ENCODE results near the gene OR52K1.
"Not testable (repeated sequence)": the region's sequence is repeated elsewhere in the genome, so short reads cannot be mapped to it uniquely, and the experiment has no call there.

Gene OR52K1

DNA sequence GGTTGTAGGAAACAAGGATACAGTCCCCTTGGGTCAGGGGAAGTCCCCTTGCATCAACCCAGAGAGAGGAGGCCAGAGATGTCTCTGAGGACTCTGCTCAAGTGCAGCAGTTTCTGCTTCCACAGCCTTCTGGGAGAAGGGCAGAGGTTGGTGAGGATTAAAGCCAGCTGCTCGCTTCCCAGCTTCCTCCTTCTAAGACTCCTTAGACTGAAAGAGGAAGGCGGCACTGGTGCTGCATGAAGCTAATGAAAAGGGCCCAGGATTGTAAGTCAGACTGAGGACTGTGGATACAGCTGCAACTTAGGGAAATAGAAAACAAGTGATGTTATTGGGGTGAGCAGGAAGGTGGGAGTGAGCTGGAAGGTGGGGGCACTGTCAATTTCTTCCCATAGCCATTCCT, at the start of gene OR52K1:
OR52K1 (plus strand) TSS at position 202 of the 400 bp plus-strand sequence. CDS start 6,255 bp downstream, outside the sequence.
- no peak for DNase-seq

DNA sequence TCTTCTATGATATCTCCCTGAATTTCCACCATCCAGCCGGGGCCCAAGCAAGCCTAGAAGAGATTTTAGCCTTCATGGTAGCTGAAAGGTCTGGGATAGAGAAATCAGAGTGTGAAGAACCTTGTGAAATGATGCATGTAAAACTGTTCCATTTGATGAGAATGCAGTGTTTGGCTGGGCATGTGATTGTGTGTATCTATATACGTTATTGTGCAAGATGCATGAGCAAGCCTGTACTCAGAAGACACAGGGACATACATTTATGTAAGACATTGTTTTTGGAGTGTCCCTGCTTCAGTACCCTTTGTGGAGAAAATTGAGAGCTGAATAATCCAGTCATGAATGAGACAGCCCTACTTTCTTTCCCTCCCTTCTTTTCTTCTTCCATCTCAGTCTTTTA, 48.6 kb upstream of the OR52K1 start:
- DNase-seq, result no peak

DNA sequence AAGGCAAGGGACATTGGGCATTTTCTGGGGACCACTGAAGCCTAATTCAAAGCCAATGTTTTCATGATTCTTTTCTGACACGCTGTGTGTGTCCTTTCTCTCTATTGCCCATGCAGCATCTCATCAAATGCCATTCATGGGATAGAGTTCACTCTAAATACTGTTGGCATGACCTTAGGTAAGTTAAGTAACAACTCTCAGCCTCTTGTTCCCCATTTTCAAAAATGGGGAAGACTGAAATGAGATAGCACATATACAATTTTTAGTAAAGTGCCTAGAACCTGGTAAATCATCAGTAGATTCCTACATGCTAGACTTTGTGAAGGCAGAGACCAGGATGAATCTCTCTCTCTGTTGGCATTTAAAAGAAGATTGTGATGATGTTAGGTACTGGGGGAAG, 46.0 kb upstream of the OR52K1 start:
- no peak for DNase-seq

DNA sequence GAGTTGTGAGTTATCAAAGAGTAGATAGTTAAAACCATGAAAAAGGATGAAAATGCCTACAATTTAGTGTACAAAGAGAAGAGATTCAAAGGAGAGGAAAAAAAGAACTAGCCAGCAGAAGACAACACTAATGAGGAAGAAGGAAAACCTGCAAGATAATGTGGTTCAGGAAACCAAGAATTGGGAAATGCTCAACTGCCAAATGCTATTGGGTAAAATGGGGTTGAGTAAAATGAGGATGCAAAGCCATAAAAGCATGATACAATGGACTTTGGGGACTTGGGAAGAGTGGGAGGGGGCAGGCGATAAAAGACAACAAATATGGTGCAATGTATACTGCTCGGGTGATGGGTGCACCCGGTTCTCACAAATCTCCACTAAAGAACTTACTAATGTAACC, 40.9 kb upstream of the OR52K1 start:
- no peak for DNase-seq

DNA sequence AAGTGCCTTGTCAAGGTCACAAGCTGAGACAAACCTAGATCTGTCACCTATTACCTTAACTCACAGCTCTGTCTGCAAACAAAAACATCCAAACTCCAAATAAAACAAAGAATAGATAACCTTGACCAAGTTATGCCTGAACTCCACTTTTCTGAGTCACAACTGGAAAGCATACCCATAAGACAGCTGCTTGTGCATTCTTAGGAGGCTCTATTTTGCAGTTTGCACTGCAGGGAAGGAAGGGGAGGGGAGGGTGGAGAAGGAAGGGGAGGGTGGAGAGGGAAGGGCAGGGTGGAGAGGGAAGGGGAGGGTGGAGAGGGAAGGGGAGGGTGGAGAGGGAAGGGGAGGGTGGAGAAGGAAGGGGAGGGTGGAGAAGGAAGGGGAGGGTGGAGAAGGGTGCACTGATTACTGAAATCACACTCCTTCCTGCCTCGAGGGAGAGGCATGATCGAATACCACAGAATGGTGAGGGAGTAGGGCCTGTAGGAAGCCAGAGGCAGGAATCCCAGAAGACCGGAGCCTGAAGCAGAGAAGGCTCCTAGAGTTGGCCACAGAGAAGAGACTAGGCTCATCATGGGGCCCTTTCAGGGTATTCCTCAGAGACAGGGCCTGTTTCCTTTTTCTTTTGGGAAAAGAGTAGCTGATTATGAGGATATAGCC, 39.1 kb upstream of the OR52K1 start:
- no peak for DNase-seq

DNA sequence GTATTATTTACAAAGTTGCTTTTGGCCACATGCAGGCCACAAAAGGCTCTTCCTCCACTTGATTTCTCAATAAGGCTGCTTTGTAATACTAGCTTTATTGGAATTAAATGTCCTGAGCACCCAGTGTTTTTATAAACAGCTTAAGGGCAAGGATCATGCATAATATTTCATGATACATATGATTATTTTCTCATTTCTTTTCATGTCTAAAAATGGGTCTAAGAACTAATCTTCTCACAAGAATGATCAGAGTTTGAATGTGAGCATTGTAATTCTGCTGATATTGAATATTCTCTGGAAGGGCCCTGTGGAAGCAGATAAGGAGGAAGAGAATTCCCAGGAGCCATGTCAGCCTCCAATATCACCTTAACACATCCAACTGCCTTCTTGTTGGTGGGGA, 33.5 kb upstream of the OR52K1 start, which contains the start of gene OR52K2:
OR52K2 (plus strand) TSS at position 301 of the 400 bp plus-strand sequence; CDS start at position 346, 45 bp downstream.
- no peak for DNase-seq

DNA sequence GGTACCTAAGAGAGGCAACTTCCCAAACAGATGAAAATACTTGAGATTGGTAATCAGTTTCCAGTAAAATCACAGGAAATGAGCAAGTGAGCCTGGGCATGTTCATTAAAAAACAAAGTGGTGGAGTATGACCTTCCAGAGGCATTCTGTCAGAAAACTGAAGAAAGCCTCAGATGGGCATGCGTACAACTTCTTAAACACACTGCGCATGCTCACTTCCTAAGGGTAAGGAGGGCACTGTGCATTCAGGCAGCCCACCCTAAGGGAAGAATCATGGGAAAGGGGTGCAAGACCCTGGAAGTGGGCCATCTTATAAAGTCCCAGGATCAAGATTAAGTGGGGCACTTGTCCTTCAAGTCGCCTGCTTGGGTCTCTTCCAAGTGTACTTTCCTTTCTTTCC, 29.3 kb upstream of the OR52K1 start:
- no peak for DNase-seq

DNA sequence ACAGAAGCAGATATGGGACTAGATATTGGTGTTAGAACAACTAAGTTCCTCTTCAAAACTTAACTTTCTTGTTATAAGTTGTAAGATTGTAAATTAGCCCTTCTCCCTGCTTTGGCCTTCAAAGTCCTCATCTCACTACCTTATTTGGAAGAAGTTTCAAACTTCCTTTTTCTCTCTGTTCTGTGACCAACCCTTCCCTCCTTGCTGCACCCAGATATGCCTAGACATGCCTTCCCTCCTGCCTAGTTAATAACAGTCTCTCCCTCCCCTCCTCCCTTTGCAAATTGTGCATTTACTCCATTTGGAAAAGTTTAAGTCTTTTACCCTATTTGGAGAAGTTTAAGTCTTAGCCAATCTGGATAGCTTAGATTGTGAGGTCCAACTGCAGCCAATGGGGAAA, 28.4 kb upstream of the OR52K1 start:
- no peak for DNase-seq

DNA sequence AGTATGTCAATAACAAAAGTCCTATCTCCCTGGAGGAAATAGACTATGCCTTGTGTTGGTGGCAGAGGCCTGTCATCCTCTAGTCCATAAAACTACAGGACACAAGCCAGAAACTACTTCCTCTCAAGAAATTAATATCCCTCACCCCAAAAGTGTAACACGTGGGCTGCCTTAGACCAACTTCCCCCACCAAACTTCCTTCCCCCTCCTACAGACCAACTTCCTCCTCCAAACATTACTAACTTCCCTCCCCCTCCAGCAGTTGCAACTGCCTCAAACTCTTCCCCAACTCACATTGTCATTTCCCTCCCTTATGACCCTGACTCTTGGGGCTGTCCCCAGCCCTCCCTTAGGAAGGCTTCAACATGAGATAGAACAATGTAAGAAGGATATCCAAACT, 27.0 kb upstream of the OR52K1 start:
- no peak for DNase-seq

DNA sequence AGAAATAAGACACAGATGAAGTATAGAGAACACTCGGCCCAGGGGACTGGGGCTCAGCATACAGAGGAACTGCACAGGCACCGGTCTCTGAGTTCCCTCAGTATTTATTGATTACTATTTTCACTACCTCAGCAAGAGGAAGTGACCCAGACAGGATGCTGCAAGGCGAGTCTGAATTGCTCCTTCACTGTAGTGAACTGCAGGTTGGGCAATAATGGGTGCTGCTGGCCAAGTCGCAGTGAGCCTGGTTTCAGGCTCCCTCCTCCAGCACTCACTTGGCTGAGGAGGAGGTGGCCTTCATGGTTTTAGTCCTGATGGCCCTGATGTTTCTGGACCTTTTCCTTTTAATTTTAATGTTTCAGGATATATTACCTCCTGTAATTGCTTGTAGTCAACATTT, 22.9 kb upstream of the OR52K1 start:
- no peak for DNase-seq

DNA sequence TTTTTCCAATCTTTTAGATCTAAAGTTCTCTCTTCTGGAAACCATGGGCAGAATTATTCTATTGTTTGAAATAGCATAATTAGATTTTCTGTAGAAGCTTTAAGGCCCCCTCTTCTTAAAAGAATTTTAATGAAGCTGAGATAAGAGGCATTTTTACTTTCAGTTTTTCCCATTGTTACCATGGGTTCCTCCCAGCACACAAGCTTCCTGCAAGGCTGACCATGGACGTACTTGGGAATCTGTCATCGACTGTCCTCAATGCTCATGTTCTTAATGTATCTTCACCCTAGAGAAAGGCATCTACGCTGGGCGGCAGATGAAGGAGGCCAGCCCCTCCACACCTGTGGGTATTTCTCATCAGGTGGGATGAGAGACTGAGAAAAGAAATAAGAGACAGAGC, 22.3 kb upstream of the OR52K1 start:
- DNase-seq, result no peak

DNA sequence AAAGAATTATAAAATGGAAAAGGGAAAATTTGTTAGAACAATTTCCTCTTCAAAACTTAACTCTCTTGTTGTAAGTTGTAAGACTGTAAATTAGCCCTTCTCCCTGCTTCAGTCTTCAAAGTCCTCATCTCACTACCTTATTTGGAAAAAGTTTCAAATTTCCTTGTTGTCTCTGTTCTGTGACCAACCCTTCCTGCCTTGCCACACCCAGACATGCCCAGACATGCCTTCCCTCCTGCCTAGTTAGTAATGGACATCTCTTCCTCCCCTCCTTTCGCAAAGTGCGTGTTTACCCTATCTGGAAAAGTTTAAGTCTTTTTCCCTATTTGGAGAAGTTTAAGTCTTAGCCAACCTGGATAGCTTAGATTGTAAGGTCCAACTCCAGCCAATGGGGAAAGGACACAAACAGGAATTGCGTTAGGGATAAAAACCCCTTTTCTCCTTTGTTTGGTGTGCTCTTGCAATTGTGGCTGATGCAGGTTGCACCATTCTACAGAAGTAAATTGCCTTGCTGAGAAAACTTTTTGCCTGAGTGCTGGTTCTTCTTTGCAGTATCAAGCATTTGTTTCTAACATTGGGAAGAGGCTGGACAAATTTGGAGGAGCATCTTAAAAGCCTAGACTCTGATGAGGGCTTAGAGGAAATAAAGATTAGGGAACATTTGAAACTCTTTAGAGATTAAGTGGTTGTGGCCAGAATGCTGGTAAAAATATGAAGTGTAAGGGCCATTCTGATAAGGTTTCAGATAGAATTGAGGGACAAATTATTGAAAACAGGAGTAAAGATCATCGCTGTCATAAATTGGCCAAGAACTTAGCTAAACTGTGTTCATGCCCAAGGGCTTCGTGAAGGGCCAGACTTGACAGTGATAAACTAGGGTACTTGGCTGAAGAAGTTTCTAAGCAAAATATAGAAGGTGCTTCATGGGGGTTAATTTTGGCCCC, 18.0 kb upstream of the OR52K1 start:
- no peak for DNase-seq

DNA sequence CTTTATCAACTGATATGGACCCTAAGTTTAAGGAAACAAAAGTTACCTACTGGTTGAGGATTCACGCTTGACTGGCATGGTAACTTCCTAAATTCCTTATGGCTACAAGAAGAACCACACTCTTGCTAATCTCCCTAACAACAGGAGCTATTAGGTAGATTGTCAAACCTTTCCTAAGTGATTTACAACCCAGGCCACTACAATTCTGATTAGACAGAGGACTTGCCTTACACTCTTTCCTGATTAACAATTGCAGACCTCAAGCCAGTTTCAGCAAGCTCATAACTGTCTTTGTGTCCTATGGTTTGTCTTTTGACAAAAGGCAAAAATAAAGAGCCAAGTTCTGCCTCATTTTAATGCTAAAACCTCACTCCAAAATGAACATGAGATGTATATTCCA, 17.0 kb upstream of the OR52K1 start:
- no peak for DNase-seq

DNA sequence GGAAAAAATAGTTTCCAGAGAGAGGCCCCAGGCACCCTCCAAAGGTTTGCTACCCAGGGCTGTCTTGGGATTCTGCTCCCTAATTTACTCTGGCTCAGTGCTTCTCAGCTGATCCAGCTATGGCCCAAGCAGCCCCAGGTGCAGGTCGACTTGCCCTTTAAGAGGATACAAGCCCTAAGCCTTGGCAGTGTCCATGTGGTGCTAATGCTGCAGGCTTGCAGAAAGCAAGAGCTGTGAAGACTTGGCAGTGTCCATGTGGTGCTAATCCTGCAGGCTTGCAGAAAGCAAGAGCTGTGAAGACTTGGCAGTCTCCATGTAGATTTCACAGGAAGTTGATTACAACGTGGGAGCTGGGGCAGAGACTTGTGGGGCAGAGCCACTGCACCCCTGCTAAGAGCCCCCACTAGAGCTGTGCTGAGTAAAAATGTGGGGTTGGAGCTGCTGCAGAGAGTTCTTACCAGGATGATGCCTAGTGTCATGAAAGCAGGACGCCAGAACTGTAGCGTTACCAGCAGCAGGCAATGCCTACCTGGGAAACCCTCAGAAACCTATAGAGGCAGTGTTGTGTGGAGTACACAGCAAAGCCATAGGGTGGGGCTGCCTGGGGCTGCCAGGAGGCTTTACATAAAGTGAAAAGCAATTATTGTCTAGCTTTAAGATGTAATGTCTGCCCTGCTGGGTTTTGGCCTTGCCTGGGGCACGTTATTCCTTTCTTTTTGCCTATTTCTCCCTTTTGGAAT, 16.1 kb upstream of the OR52K1 start:
- DNase-seq, result no peak

DNA sequence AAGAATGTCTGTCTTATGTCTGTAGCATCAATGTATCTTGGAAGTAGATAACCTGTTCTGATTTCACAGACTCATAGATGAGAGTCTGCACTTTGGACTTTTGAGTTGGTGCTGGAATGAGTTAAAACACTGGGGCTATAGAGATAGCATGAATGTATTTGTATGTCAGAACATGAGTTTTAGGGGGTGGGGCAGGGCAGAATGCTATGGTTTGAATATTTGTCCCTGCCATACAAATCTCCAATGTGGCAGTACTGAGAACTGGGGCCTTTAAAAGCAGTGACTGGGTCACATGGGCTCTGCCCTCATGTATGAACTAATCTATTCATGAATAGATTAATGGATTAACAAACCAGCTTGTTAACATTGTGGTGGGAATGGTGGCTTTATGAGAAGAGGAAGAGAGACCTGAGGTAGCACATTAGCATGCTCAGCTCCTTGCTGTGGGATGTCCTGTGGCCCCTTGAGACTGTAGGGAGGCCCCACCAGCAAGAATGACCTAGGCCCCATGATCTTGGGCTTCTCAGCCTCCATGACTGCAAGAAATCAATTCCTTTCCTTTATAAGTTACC, 15.5 kb upstream of the OR52K1 start:
- no peak for DNase-seq

DNA sequence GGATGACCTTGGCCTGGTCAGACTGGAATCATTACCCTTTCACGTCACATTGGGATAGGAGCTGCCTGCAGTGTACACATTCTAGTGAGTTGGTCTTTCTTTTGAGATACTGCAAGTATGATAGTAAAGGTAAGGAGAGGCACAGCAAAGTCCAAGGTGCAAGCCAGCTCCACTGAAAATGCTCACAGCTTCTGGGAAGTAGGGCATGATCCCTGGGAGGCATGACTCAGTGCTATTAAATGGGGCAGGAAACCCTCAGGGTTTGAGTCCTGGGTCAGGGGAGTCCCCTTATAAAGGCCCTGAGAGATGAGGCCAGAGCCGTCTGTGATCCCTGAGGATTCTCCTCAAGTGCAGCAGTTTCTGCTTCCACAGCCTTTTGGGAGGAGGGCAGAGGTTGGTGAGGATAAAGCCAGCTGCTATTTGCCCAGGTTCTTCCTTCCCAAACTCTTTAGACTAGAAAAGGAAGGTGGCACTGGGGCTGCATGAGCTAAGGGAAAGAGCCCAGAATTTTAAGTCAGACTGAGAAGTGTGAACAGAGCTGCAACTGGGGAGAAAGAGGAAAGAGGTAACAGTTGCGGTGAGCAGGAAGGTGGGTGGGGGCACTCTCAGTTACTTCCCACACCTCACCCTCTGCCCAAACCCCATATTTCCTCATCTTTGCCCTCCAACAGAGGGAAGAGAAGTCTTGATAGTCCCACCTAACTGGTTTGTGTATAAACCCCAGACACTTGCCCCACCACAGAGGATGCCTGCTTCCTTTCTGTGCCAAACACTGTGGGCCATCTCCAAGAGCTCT, 14.4 kb upstream of the OR52K1 start:
- no peak for DNase-seq

DNA sequence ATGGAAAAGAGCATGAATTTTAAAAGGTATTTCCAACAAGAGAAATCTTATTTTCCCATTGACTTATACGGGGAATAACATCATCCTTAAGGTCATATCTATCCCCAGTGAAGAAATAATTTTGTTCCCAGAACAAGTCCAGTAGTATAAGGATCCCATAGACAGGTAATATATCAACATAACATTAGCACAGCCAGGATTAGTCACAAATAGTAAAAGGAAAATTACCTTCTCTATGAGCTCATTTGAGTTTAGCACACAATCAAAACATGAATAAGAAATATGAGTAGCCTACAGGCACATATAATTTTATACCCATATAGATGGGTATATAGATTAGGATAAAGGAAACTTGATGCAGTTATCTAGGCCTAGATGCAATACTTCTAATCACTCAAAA, 2.8 kb upstream of the OR52K1 start:
- DNase-seq, result no peak

DNA sequence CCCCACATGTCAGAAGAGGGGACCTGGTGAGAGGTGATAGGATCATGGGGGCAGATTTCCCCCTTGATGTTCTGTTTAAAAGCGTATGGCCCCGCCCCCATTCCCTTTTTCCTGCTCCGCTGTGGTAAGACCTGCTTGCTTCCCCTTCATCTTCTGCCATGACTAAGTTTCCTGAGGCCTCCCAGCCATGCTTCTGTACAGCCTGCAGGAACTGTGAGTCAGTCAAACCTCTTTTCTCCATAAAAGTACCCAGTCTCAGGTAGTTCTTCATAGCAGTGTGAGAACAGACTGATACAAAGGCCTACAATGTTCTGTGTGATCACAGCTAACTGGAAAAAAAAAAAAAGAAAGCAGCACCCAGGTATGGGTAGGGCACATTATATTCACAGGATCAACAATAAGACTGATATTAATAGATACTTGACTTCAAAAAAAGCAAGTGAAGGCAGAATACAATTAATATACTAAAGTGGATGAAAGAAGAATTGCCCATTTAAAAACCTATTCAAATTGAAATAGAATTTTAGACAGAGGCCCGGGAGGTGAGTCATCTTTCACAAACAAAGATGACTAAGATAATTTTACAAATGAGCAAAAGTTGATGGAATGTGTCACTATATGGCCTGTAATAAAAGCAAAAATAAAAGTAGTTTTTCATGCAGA, 1.7 kb upstream of the OR52K1 start:
- DNase-seq, result no peak

DNA sequence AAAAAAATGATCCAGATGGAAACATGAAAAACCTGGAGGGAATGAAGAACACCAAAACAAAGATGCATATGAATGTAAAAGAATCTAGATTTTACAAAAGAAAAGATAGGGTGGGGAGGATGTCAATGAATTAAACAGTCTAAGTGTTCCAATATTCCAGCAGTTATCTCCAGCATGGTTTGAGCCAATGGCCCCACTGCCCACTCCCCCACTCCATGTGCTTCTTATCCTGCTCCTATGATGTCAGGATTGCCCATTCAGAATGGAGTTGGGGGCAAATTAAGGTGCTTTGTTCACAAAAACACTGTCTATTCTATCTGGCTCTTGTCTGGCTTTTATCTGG, 1.2 kb upstream of the OR52K1 start:
- no peak for DNase-seq

DNA sequence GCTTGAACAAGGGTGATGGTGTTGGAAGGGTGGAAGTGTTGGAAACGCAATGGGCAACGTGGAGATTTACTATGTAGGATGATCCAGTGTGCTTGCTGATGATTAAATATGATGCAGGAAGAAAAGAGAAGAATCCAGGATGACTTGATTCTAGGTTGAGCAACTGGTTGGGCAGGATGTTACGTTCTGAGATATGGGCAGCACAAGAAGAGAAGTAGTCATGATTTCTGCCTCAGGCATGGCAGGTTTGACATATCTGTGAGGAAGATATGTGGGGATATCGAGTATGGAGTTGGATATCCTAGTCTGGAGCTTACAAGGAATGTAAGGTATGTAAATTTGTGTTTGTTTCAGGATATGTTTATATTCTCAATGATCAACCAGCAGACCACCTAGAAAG, 1.9 kb downstream of the OR52K1 start:
- DNase-seq, result no peak

DNA sequence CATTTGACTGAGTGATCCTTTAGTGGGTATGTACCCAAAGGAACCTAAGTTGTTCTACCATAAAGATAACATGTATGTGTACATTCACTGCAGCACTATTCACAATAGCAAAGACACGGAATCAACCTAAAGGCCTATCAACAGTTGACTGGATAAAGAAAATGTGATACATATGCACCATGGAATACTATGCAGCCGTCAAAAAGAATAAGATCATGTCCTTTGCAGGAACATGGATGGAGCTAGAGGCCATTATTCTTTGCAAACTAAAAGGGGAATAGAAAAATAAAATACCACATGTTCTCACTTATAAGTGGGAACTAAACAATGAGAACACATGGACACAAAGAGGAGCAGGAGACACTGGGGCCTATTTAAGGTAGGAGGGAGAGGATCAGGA, 9.0 kb downstream of the OR52K1 start:
- DNase-seq, result not testable (repeated sequence)
